ENCODE results near the gene CDYL.

CDYL gene

GRCh38 chr6:4853782-4854511 lies 77.7 kb downstream of the CDYL start:
- H3K4me3 ChIP-seq (ENCODE audit: severe bottlenecking) = no peak overlapping the region

GRCh38 chr6:4856785-4857184 lies 80.6 kb downstream of the CDYL start:
- no peak for TF ChIP-seq CTCF (IDR thresholded peaks at IDR 0.05; ENCODE audit: poor library complexity, severe bottlenecking)
- ATAC-seq (ENCODE audit: low read depth) (no peak), DNase-seq (ENCODE audit: low spot score) (no peak)
- Histone ChIP-seq H3K4me3 (ENCODE audit: severe bottlenecking) (no peak overlapping the region), H3K4me1 (ENCODE audit: insufficient read depth, poor library complexity, severe bottlenecking) (no peaks in the 10 kb centered on the region), H3K27ac (ENCODE audit: poor library complexity, severe bottlenecking) (no peak overlapping the region), H3K36me3 (ENCODE audit: low read depth) (0 out of 2 replicates have a peak, but pooled peaks cover 5% of the 10 kb centered on the region), H3K27me3 (ENCODE audit: insufficient read depth, poor library complexity, severe bottlenecking) (no peaks in the 10 kb centered on the region), H3K9me3 (ENCODE audit: severe bottlenecking) (no peaks in the 10 kb centered on the region)

More at GRCh38 chr6:4853782-4854511, 77.7 kb downstream of the CDYL start:
- no peaks in the 10 kb centered on the region for H3K4me1 ChIP-seq (ENCODE audit: insufficient read depth, poor library complexity, severe bottlenecking)
- no peak for TF ChIP-seq CTCF (IDR thresholded peaks at IDR 0.05; ENCODE audit: poor library complexity, severe bottlenecking)
- no peak overlapping the region for H3K27ac ChIP-seq (ENCODE audit: poor library complexity, severe bottlenecking)
- ATAC-seq (ENCODE audit: low read depth) = no peak
- H3K27me3 ChIP-seq (ENCODE audit: insufficient read depth, poor library complexity, severe bottlenecking) = no peaks in the 10 kb centered on the region
- H3K36me3 ChIP-seq (ENCODE audit: low read depth) = 0 out of 2 replicates have a peak, but pooled peaks cover 5% of the 10 kb centered on the region
- no peak for DNase-seq (ENCODE audit: low spot score)
- H3K9me3 ChIP-seq (ENCODE audit: severe bottlenecking) = no peaks in the 10 kb centered on the region

GRCh38 chr6:4858194-4859015 lies 82.2 kb downstream of the CDYL start:
- ATAC-seq (ENCODE audit: low read depth) (no peak), DNase-seq (ENCODE audit: low spot score) (no peak)
- no peaks in the 10 kb centered on the region for H3K9me3 ChIP-seq (ENCODE audit: severe bottlenecking)
- no peak overlapping the region for H3K4me3 ChIP-seq (ENCODE audit: severe bottlenecking)
- no peak overlapping the region for H3K27ac ChIP-seq (ENCODE audit: poor library complexity, severe bottlenecking)
- TF ChIP-seq CTCF (IDR thresholded peaks at IDR 0.05; ENCODE audit: poor library complexity, severe bottlenecking) = no peak
- H3K4me1 ChIP-seq (ENCODE audit: insufficient read depth, poor library complexity, severe bottlenecking) = no peaks in the 10 kb centered on the region
- no peaks in the 10 kb centered on the region for H3K27me3 ChIP-seq (ENCODE audit: insufficient read depth, poor library complexity, severe bottlenecking)
- 0 out of 2 replicates have a peak, but pooled peaks cover 5% of the 10 kb centered on the region for H3K36me3 ChIP-seq (ENCODE audit: low read depth)

GRCh38 chr6:4860387-4860786 lies 84.2 kb downstream of the CDYL start:
- DNase-seq (ENCODE audit: low spot score) = no peak
- TF ChIP-seq CTCF (IDR thresholded peaks at IDR 0.05; ENCODE audit: poor library complexity, severe bottlenecking) = no peak
- peaks cover 2% of the 10 kb centered on the region; the same call in 1 of the 2 replicates for H3K36me3 ChIP-seq (ENCODE audit: low read depth)
- no peaks in the 10 kb centered on the region for H3K4me1 ChIP-seq (ENCODE audit: insufficient read depth, poor library complexity, severe bottlenecking)
- no peak overlapping the region for H3K4me3 ChIP-seq (ENCODE audit: severe bottlenecking)
- ATAC-seq (ENCODE audit: low read depth) = no peak
- no peak overlapping the region for H3K27ac ChIP-seq (ENCODE audit: poor library complexity, severe bottlenecking)
- no peaks in the 10 kb centered on the region for H3K9me3 ChIP-seq (ENCODE audit: severe bottlenecking)
- no peaks in the 10 kb centered on the region for H3K27me3 ChIP-seq (ENCODE audit: insufficient read depth, poor library complexity, severe bottlenecking)
